ENCODE measurements around the gene OTUD3. TPM values are rescaled to one million over a fixed set of nuclear protein-coding genes. Genes with fewer than 3 reads are reported as not detected.

The OTUD3 gene
- total RNA-seq, 2 experiments from 2014 or later: 7.3 to 8.7 TPM

DNA sequence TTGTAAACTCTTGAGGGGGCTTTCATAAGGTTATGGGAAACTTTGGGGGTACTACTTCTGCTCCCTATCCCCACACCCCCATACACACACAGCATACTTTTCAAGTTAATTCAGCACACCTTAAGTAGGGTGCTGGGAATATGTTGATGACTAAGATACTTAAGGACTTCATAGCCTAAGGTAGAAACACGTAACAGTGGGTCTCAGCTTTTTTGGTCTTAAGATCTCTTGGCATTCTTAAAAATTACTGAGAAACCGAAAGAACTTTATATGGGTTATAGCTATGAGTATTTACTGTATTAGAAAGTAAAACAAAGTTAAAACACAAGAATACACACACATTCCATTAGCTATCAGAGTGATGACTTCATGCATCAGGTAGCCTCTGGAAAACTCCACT lies 2.1 kb downstream of the OTUD3 start:
- POLR2A ChIA-PET: no interaction called here

DNA sequence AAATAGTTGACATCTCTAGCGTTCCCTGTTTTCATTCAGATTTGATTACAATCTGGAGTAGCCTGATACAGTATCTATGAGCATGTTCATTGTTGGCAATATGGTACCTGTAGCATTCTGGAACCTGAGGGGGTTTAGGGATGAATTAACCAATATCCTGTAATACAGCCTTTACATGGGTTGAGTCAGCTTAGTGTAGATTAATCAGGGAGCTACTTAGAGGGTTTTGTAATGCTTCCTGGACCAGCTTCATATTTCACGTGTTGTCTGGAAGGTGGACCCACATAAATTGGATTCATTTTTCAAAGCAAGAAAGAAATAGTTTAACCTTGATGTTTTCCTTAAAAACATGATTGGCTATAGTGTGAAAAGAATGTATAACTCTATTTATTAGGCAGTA lies 3.6 kb downstream of the OTUD3 start:
- POLR2A ChIA-PET: no interaction called here
- no peak overlapping the region for H3K27ac Mint-ChIP-seq
- H3K9me3 Mint-ChIP-seq: no peaks in the 10 kb centered on the region
- CTCF ChIA-PET: interaction anchor here (1.3 kb wide), 1 partner anchor 266 kb away, joined by 4 read pairs; no protein-coding TSS in a partner anchor
- no peak for ATAC-seq
- no peak for DNase-seq
- TF ChIP-seq, protein P1, sequence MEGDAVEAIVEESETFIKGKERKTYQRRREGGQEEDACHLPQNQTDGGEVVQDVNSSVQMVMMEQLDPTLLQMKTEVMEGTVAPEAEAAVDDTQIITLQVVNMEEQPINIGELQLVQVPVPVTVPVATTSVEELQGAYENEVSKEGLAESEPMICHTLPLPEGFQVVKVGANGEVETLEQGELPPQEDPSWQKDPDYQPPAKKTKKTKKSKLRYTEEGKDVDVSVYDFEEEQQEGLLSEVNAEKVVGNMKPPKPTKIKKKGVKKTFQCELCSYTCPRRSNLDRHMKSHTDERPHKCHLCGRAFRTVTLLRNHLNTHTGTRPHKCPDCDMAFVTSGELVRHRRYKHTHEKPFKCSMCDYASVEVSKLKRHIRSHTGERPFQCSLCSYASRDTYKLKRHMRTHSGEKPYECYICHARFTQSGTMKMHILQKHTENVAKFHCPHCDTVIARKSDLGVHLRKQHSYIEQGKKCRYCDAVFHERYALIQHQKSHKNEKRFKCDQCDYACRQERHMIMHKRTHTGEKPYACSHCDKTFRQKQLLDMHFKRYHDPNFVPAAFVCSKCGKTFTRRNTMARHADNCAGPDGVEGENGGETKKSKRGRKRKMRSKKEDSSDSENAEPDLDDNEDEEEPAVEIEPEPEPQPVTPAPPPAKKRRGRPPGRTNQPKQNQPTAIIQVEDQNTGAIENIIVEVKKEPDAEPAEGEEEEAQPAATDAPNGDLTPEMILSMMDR (IDR thresholded peaks at IDR 0.05): no peak
- peaks cover 46% of the 10 kb centered on the region for H3K4me1 Mint-ChIP-seq (ENCODE audit: low read depth)
- peaks cover 5% of the 10 kb centered on the region for H3K36me3 Mint-ChIP-seq (ENCODE audit: low read depth)
- no peaks in the 10 kb centered on the region for H3K27me3 Mint-ChIP-seq
- H3K4me3 Mint-ChIP-seq: no peak overlapping the region
- intact Hi-C loops (cut with micrococcal nuclease): no loop called here

More for the DNA sequence above, 2.1 kb downstream of the OTUD3 start:
- no peaks in the 10 kb centered on the region for H3K9me3 Mint-ChIP-seq
- ATAC-seq (no peak), DNase-seq (no peak)
- no peaks in the 10 kb centered on the region for H3K27me3 Mint-ChIP-seq
- intact Hi-C loops (cut with micrococcal nuclease): no loop called here
- H3K4me1 Mint-ChIP-seq (ENCODE audit: low read depth): peaks cover 44% of the 10 kb centered on the region
- CTCF ChIA-PET: interaction anchor here (1.3 kb wide), 1 partner anchor 268 kb away, joined by 4 read pairs; no protein-coding TSS in a partner anchor
- H3K36me3 Mint-ChIP-seq (ENCODE audit: low read depth): peaks cover 3% of the 10 kb centered on the region
- TF ChIP-seq, protein P1 (IDR thresholded peaks at IDR 0.05): no peak
- no peak overlapping the region for H3K4me3 Mint-ChIP-seq
- H3K27ac Mint-ChIP-seq: no peak overlapping the region

DNA sequence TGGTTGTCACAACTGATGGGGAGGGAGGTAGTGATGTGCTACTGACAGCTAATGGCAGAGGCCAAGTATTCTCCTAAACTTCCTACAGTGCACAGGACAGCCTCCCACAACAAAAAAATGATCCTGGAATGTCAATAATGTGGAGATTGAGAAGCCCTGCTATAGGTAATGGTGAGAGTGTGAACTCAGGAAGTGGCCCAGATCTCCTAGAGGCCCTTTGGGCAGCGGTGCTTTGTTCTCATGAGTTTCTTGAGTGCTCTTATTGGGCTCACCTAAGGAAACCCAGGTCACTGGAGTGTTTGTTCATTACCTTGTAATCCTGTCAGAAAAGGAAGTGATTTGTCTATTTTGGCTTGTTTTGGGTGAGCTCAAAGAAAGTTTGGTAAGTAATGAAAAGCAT lies 5.9 kb downstream of the OTUD3 start:
- no peak overlapping the region for H3K27ac Mint-ChIP-seq
- TF ChIP-seq, protein P1 (IDR thresholded peaks at IDR 0.05): no peak
- H3K36me3 Mint-ChIP-seq (ENCODE audit: low read depth): peaks cover 17% of the 10 kb centered on the region
- no peaks in the 10 kb centered on the region for H3K9me3 Mint-ChIP-seq
- CTCF ChIA-PET: no interaction called here
- POLR2A ChIA-PET: no interaction called here
- H3K4me3 Mint-ChIP-seq: no peak overlapping the region
- no peak for DNase-seq
- intact Hi-C loops (cut with micrococcal nuclease): no loop called here
- H3K4me1 Mint-ChIP-seq (ENCODE audit: low read depth): peaks cover 38% of the 10 kb centered on the region
- no peak for ATAC-seq
- H3K27me3 Mint-ChIP-seq: no peaks in the 10 kb centered on the region

DNA sequence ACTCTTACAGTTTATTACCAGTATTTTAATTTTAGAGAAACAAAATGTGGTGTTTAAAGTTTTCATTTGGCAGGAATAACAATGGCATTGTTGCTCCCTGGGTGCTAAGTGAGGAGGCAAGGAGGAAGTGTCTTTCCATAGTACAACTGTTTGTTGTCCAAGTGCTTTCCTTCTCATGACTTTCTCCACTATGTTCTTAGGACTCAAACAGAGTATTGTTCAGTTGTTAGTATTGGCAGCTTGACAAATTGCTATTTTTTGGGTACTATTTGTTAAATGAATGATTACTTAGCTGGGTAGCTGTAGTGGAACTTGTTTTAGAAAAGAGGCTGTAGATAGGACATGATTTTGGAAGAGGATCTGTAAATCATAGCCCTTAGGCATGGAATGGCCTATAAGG lies 7.5 kb downstream of the OTUD3 start:
- DNase-seq (no peak), ATAC-seq (no peak)
- Mint-ChIP-seq H3K36me3 (ENCODE audit: low read depth) (peaks cover 19% of the 10 kb centered on the region), H3K9me3 (no peaks in the 10 kb centered on the region), H3K27me3 (no peaks in the 10 kb centered on the region), H3K4me1 (ENCODE audit: low read depth) (peaks cover 24% of the 10 kb centered on the region), H3K27ac (no peak overlapping the region), H3K4me3 (no peak overlapping the region)
- ChIA-PET POLR2A (interaction anchor here (0.7 kb wide), 1 partner anchor 649 kb away, joined by 3 read pairs; no protein-coding TSS in a partner anchor), CTCF (interaction anchor here (1.1 to 1.4 kb wide), 2 partner anchors 77 to 306 kb away, joined by 3 to 4 read pairs; no protein-coding TSS in a partner anchor)
- TF ChIP-seq, protein P1 (IDR thresholded peaks at IDR 0.05): no peak
- intact Hi-C loops (cut with micrococcal nuclease): no loop called here

DNA sequence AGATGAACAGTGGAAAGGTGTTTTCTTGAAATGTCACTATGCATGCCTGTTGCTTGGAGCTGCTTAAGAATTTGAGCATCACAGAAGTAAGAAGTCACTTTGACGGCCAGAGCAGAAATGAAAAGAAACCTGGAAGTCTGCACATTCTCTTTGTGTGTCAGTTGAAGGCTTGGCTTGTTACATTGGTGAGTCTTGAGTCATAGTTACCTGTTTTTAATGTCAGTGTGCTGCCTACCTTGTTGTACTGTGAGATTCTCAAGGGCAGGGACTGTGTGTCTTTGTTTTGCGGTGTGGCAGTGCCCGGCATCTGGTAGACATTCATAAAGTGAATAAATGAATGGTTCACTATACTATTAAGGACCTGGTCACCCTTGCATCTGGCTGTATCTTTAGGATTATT lies 9.9 kb downstream of the OTUD3 start:
- Mint-ChIP-seq H3K27me3 (no peaks in the 10 kb centered on the region), H3K4me1 (ENCODE audit: low read depth) (peaks cover 13% of the 10 kb centered on the region), H3K27ac (no peak overlapping the region), H3K36me3 (ENCODE audit: low read depth) (peaks cover 25% of the 10 kb centered on the region), H3K4me3 (no peak overlapping the region), H3K9me3 (no peaks in the 10 kb centered on the region)
- DNase-seq (no peak), ATAC-seq (no peak)
- TF ChIP-seq, protein P1 (IDR thresholded peaks at IDR 0.05): no peak
- CTCF ChIA-PET: no interaction called here
- intact Hi-C loops (cut with micrococcal nuclease): no loop called here
- POLR2A ChIA-PET: no interaction called here

Measured in activated CD8-positive, alpha-beta T cell treated with anti-CD3 and anti-CD28 coated beads for 36 hours (primary cell).